ENCODE results near the gene PPT2. TPM values are rescaled to one million over a fixed set of nuclear protein-coding genes. Genes with fewer than 3 reads are reported as not detected.
"Not testable (repeated sequence)": the region's sequence is repeated elsewhere in the genome, so short reads cannot be mapped to it uniquely, and the experiment has no call there.

PPT2 gene
- total RNA-seq, 1 experiment from 2014 or later, result 19.3 TPM

- peak; percentile 70 for DNase-seq (ENCODE audit: low read depth)
Measured at GRCh38 chr6:32176476-32177182, 22.7 kb downstream of the PPT2 start.

GRCh38 chr6:32177183-32177787 is 23.3 kb downstream of the PPT2 start:
- DNase-seq (ENCODE audit: low read depth), result no peak

- DNase-seq (ENCODE audit: low read depth), result peak; percentile 100
Measured at GRCh38 chr6:32177788-32178546, 24.0 kb downstream of the PPT2 start, which contains the start of gene RNF5. TSS of gene RNF5 (plus strand) at chr6:32178405. CDS start at chr6:32178512, 107 bp downstream.

GRCh38 chr6:32178547-32179440 is 24.9 kb downstream of the PPT2 start:
- DNase-seq (ENCODE audit: low read depth), result no peak

- DNase-seq (ENCODE audit: low read depth), result no peak
Measured at GRCh38 chr6:32179766-32180405, 25.9 kb downstream of the PPT2 start.

- no peak for DNase-seq (ENCODE audit: low read depth)
Measured at GRCh38 chr6:32181148-32181702, 27.3 kb downstream of the PPT2 start.

- no peak for DNase-seq (ENCODE audit: low read depth)
Measured at GRCh38 chr6:32181915-32182529, 28.1 kb downstream of the PPT2 start.

- no peak for DNase-seq (ENCODE audit: low read depth)
Measured at GRCh38 chr6:32182555-32182981, 28.6 kb downstream of the PPT2 start.

- DNase-seq (ENCODE audit: low read depth), result no peak
Measured at GRCh38 chr6:32183030-32183429, 29.1 kb downstream of the PPT2 start.

- no peak for DNase-seq (ENCODE audit: low read depth)
Measured at GRCh38 chr6:32183483-32184083, 29.6 kb downstream of the PPT2 start.

GRCh38 chr6:32184084-32184640 is 30.2 kb downstream of the PPT2 start, which contains the start of gene AGER:
TSS of gene AGER (minus strand) at chr6:32184253. CDS start at chr6:32184222, 31 bp downstream.
- no peak for DNase-seq (ENCODE audit: low read depth)

- peak; percentile 88 for DNase-seq (ENCODE audit: low read depth)
Measured at GRCh38 chr6:32185681-32186131, 31.8 kb downstream of the PPT2 start.

GRCh38 chr6:32186151-32186840 is 32.4 kb downstream of the PPT2 start:
- not testable (repeated sequence) for DNase-seq (ENCODE audit: low read depth)

GRCh38 chr6:32187009-32187709 is 33.2 kb downstream of the PPT2 start:
- no peak for DNase-seq (ENCODE audit: low read depth)

- DNase-seq (ENCODE audit: low read depth), result not testable (repeated sequence)
Measured at GRCh38 chr6:32187725-32188380, 33.9 kb downstream of the PPT2 start.

- DNase-seq (ENCODE audit: low read depth), result peak; percentile 35
Measured at GRCh38 chr6:32188381-32189068, 34.6 kb downstream of the PPT2 start.

All from LHCN-M2 (cell line).